SU-DHL-6 (cell line): ENCODE measurements around the gene IQCM.

ENCODE experiments used
- CTCF ChIP-seq: fragments of 200-600 bp; sonication (generic); IDR thresholded peaks from one replicate; pipeline ENCODE4 v1.5.1; 2017; ENCODE audit warnings: antibody characterized with exemption, mild to moderate bottlenecking, low read length, moderate library complexity; ENCODE audit not compliant: insufficient read depth, poor library complexity, severe bottlenecking
- EZH2phosphoT487 ChIP-seq: fragments of 200-600 bp; sonication (generic), shearing (Covaris generic); conservative IDR thresholded peaks from 2 replicates; pipeline ENCODE4 v1.6.1; 2018; ENCODE audit warnings: mild to moderate bottlenecking, antibody characterized with exemption, low read length, moderate library complexity, mixed read lengths

GRCh38 chr4:149321438-149321837 is 494.2 kb downstream of the IQCM start:
- TF ChIP-seq CTCF (no peak), EZH2phosphoT487 (no peak)
